HAP-1 (cell line): Measurements from ENCODE around the gene FUBP3.

Source experiments
- DNase-seq, 2 experiments: peaks; one replicate each; pipeline ENCODE4 v3.0.0-alpha.2; 2016 to 2020; ENCODE audit warnings: low spot score in 2 of 2
- H3K27me3 ChIP-seq: fragments of 250-450 bp; sonication (Bioruptor Pico); 2 replicates; pipeline ENCODE4 v1.5.1; 2020; ENCODE audit warnings: low read depth, mild to moderate bottlenecking, moderate library complexity
- H3K36me3 ChIP-seq: fragments of 250-450 bp; sonication (Bioruptor Pico); replicated peaks from 2 replicates; pipeline ENCODE4 v1.5.1; 2020; ENCODE audit warnings: mild to moderate bottlenecking
- H3K4me1 ChIP-seq: fragments of 250-450 bp; sonication (Bioruptor Pico); 2 replicates; pipeline ENCODE4 v1.5.1; 2020; ENCODE audit warnings: mild to moderate bottlenecking
- H3K4me3 ChIP-seq: fragments of 250-450 bp; sonication (Bioruptor Pico); 2 replicates; pipeline ENCODE4 v1.5.1; 2020; ENCODE audit warnings: mild to moderate bottlenecking, moderate library complexity
- H3K9me3 ChIP-seq: fragments of 250-450 bp; sonication (Bioruptor Pico); 2 replicates; pipeline ENCODE4 v1.5.1; 2020; ENCODE audit warnings: mild to moderate bottlenecking, moderate library complexity
- in situ Hi-C: fragments of 300-500 bp; cut with MboI; formaldehyde crosslinking; loops from 3 replicates; pipeline ENCODE4 v1.14.3; 2020; ENCODE audit warnings: low sequenced_read_pairs, inconsistent platforms, mixed read lengths

FUBP3 gene

GRCh38 chr9:130630071-130630450 lies 50.7 kb downstream of the FUBP3 start:
- Histone ChIP-seq H3K4me3 (no peak overlapping the region), H3K9me3 (no peaks in the 10 kb centered on the region), H3K27me3 (no peaks in the 10 kb centered on the region), H3K36me3 (peaks cover 78% of the 10 kb centered on the region), H3K4me1 (peaks cover 16% of the 10 kb centered on the region)
- in situ Hi-C loops, result no loop called here
- DNase-seq, result no peak

GRCh38 chr9:130630506-130631330 lies 51.3 kb downstream of the FUBP3 start:
- H3K9me3 ChIP-seq, result no peaks in the 10 kb centered on the region
- no peaks in the 10 kb centered on the region for H3K27me3 ChIP-seq
- H3K4me3 ChIP-seq, result no peak overlapping the region
- DNase-seq, result no peak
- in situ Hi-C loops, result no loop called here
- H3K4me1 ChIP-seq, result peaks cover 16% of the 10 kb centered on the region
- peaks cover 75% of the 10 kb centered on the region for H3K36me3 ChIP-seq

GRCh38 chr9:130631331-130632080 lies 52.1 kb downstream of the FUBP3 start:
- H3K27me3 ChIP-seq, result no peaks in the 10 kb centered on the region
- DNase-seq, result no peak
- in situ Hi-C loops, result no loop called here
- H3K4me3 ChIP-seq, result no peak overlapping the region
- H3K36me3 ChIP-seq, result peaks cover 75% of the 10 kb centered on the region
- H3K9me3 ChIP-seq, result no peaks in the 10 kb centered on the region
- peaks cover 16% of the 10 kb centered on the region for H3K4me1 ChIP-seq

GRCh38 chr9:130632081-130632710 lies 52.8 kb downstream of the FUBP3 start:
- no peaks in the 10 kb centered on the region for H3K27me3 ChIP-seq
- peaks cover 16% of the 10 kb centered on the region for H3K4me1 ChIP-seq
- no peak for DNase-seq
- peaks cover 75% of the 10 kb centered on the region for H3K36me3 ChIP-seq
- H3K9me3 ChIP-seq, result no peaks in the 10 kb centered on the region
- H3K4me3 ChIP-seq, result no peak overlapping the region
- in situ Hi-C loops, result no loop called here

GRCh38 chr9:130632841-130633240 lies 53.5 kb downstream of the FUBP3 start:
- Histone ChIP-seq H3K36me3 (peaks cover 72% of the 10 kb centered on the region), H3K27me3 (no peaks in the 10 kb centered on the region), H3K4me3 (no peak overlapping the region), H3K9me3 (no peaks in the 10 kb centered on the region), H3K4me1 (peaks cover 16% of the 10 kb centered on the region)
- in situ Hi-C loops, result no loop called here
- no peak for DNase-seq

- Histone ChIP-seq H3K4me3 (no peak overlapping the region), H3K36me3 (peaks cover 70% of the 10 kb centered on the region), H3K9me3 (no peaks in the 10 kb centered on the region), H3K27me3 (no peaks in the 10 kb centered on the region), H3K4me1 (peaks cover 16% of the 10 kb centered on the region)
- in situ Hi-C loops, result no loop called here
- no peak for DNase-seq
Measured at GRCh38 chr9:130633336-130634190, 54.2 kb downstream of the FUBP3 start.

- Histone ChIP-seq H3K4me1 (peaks cover 10% of the 10 kb centered on the region), H3K4me3 (no peak overlapping the region), H3K27me3 (no peaks in the 10 kb centered on the region), H3K36me3 (peaks cover 72% of the 10 kb centered on the region), H3K9me3 (no peaks in the 10 kb centered on the region)
- in situ Hi-C loops, result no loop called here
- DNase-seq, result no peak
Measured at GRCh38 chr9:130634191-130634768, 54.9 kb downstream of the FUBP3 start.

GRCh38 chr9:130634801-130635200 lies 55.4 kb downstream of the FUBP3 start:
- DNase-seq, result no peak
- Histone ChIP-seq H3K27me3 (no peaks in the 10 kb centered on the region), H3K36me3 (peaks cover 72% of the 10 kb centered on the region), H3K4me1 (peaks cover 5% of the 10 kb centered on the region), H3K4me3 (no peak overlapping the region), H3K9me3 (no peaks in the 10 kb centered on the region)
- in situ Hi-C loops, result no loop called here

- peaks cover 67% of the 10 kb centered on the region for H3K36me3 ChIP-seq
- no peak overlapping the region for H3K4me3 ChIP-seq
- no peaks in the 10 kb centered on the region for H3K27me3 ChIP-seq
- in situ Hi-C loops, result no loop called here
- no peaks in the 10 kb centered on the region for H3K9me3 ChIP-seq
- no peaks in the 10 kb centered on the region; the same call in 1 of the 2 replicates for H3K4me1 ChIP-seq
- no peak for DNase-seq
Measured at GRCh38 chr9:130635306-130635705, 55.9 kb downstream of the FUBP3 start.

- Histone ChIP-seq H3K4me3 (no peak overlapping the region), H3K4me1 (no peaks in the 10 kb centered on the region), H3K27me3 (no peaks in the 10 kb centered on the region), H3K9me3 (no peaks in the 10 kb centered on the region), H3K36me3 (peaks cover 61% of the 10 kb centered on the region)
- in situ Hi-C loops, result no loop called here
- DNase-seq, result no peak
Measured at GRCh38 chr9:130635721-130636647, 56.6 kb downstream of the FUBP3 start.

GRCh38 chr9:130636648-130637020 lies 57.3 kb downstream of the FUBP3 start:
- no peak for DNase-seq
- Histone ChIP-seq H3K27me3 (no peaks in the 10 kb centered on the region), H3K9me3 (no peaks in the 10 kb centered on the region), H3K36me3 (peaks cover 54% of the 10 kb centered on the region), H3K4me1 (no peaks in the 10 kb centered on the region), H3K4me3 (no peak overlapping the region)
- in situ Hi-C loops, result no loop called here

GRCh38 chr9:130638284-130639123 lies 59.1 kb downstream of the FUBP3 start:
- in situ Hi-C loops, result no loop called here
- DNase-seq, result no peak
- Histone ChIP-seq H3K36me3 (peaks cover 40% of the 10 kb centered on the region), H3K4me3 (no peak overlapping the region), H3K4me1 (no peaks in the 10 kb centered on the region), H3K9me3 (no peaks in the 10 kb centered on the region), H3K27me3 (no peaks in the 10 kb centered on the region)
